Spleen (tissue), 7 donors: ENCODE results near the gene CHD3.

Source experiments
- CTCF ChIP-seq, 11 experiments: fragments of 200-600 bp in 7 of 11; fragments of 450-650 bp in 4 of 11; sonication (generic) in 4 of 11; IDR thresholded peaks in 8 of 11; conservative IDR thresholded peaks in 3 of 11; 1 replicate in 7 of 11; 2 replicates in 4 of 11; pipeline versions ENCODE4 v1.4.0 to v1.8.0; 2016 to 2021; ENCODE audit warnings: antibody characterized with exemption in 11 of 11, inconsistent platforms in 4 of 11, mild to moderate bottlenecking in 1 of 11
- POLR2A ChIP-seq, 3 donors: fragments of 450-650 bp; IDR thresholded peaks; one replicate each; pipeline ENCODE4 v1.5.1; 2017; ENCODE audit warnings: antibody characterized with exemption in 3 of 3, mild to moderate bottlenecking in 1 of 3
- POLR2AphosphoS5 ChIP-seq, 3 donors: sonication (generic); formaldehyde crosslinking; IDR thresholded peaks; one replicate each; pipeline ENCODE4 v1.5.1; 2017; ENCODE audit warnings: antibody characterized with exemption in 3 of 3
- donor health status: DM: no; HTN: no; CAD: no; lungs with moderate emphysema.
- donor health status: DM: no; HTN: no; CAD: no.
- donor health status: DM: no; HTN: no; CAD: no.

- no peak for TF ChIP-seq POLR2A (IDR thresholded peaks at IDR 0.05)
- no peak for TF ChIP-seq CTCF (IDR thresholded peaks at IDR 0.05 in 8 of 11, conservative IDR thresholded peaks at IDR 0.05 in 3 of 11)
- TF ChIP-seq POLR2AphosphoS5 (IDR thresholded peaks at IDR 0.05), result peak; percentile 22 to 72 (median 42)
Measured at GRCh38 chr17:7839190-7839875, 49.3 kb upstream of the CHD3 start.
